Glutamatergic neuron (in vitro differentiated cells): Measurements from ENCODE around the gene PPP4R4. TPM values are rescaled to one million over a fixed set of nuclear protein-coding genes. Genes with fewer than 3 reads are reported as not detected.

Experiments
- DNase-seq: peaks from one replicate; pipeline ENCODE4 v3.0.0; 2022
- H3K27ac Mint-ChIP-seq: one replicate; pipeline ENCODE4 v1.8.0; 2020; ENCODE audit warnings: mild to moderate bottlenecking, mixed read lengths, inconsistent platforms; ENCODE audit not compliant: unreplicated experiment
- H3K27me3 Mint-ChIP-seq: one replicate; pipeline ENCODE4 v1.8.0; 2020; ENCODE audit warnings: mild to moderate bottlenecking, moderate library complexity, mixed read lengths, inconsistent platforms; ENCODE audit not compliant: unreplicated experiment
- H3K36me3 Mint-ChIP-seq: one replicate; pipeline ENCODE4 v1.8.0; 2020; ENCODE audit warnings: mild to moderate bottlenecking, mixed read lengths, inconsistent platforms; ENCODE audit not compliant: unreplicated experiment
- H3K4me1 Mint-ChIP-seq: one replicate; pipeline ENCODE4 v1.8.0; 2020; ENCODE audit warnings: mild to moderate bottlenecking, low read depth, mixed read lengths, inconsistent platforms; ENCODE audit not compliant: unreplicated experiment
- H3K4me3 Mint-ChIP-seq: one replicate; pipeline ENCODE4 v1.8.0; 2020; ENCODE audit warnings: mild to moderate bottlenecking, mixed read lengths, inconsistent platforms; ENCODE audit not compliant: unreplicated experiment
- H3K9me3 Mint-ChIP-seq: one replicate; pipeline ENCODE4 v1.8.0; 2020; ENCODE audit warnings: mild to moderate bottlenecking, moderate library complexity, mixed read lengths, inconsistent platforms; ENCODE audit not compliant: unreplicated experiment
- total RNA-seq: library from RNA; stranded (reverse); fragmentation: NEBNext Ultra II Directional; extraction: Animal tissue kit (Norgen Biotek cat#: 25700); gene quantifications from one replicate; pipeline ENCODE4 v1.2.1, GENCODE V29; 2021; ENCODE audit not compliant: unreplicated experiment
- TF ChIP-seq, protein P1 (sequence below): fragments of 200-600 bp; sonication (generic); IDR thresholded peaks from one replicate; pipeline ENCODE4 v1.5.0; 2021; ENCODE audit not compliant: partially characterized antibody, unreplicated experiment

PPP4R4 gene
- total RNA-seq, 1 donor from 2014 or later, result 1.6 TPM

DNA sequence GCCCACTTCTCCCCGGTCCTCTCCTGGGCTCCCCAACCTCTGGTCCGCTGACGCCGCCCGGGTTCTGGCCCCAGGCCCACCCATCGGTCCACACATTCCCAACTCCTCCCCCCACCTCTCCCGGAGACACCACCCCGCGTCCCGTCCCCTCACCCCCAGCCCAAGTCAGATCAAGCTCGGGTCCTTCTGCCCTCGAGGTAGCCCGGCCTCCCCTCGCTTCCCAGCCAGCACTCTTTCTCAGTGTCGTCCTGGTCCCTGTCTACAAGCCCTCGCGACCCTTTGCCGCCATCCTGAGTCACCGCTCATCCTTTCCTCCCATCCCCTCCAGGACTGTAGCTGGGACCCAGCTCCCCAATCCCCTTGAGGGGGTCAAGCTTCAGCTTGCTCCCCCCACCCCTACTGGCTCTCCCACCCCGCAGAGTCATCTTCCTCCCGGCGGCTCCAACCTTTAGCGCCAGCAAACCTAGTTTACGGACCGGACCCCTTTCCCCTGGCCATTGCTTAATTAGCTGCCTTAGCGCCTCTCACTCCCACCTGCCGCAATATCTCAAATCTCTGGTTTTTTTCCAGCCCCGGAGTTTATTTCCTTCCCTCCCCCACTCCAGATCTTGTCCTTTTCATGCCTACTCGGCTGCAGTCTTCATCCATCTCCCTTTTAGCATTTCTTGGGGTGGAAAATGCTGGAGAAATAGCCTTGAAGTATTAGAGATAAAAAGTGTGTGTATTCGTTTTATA, 1.1 kb downstream of the PPP4R4 start:
- peak overlapping the region; percentile 63 for H3K27ac Mint-ChIP-seq
- H3K36me3 Mint-ChIP-seq, result no peaks in the 10 kb centered on the region
- peaks cover 16% of the 10 kb centered on the region for H3K4me1 Mint-ChIP-seq
- H3K4me3 Mint-ChIP-seq, result peak overlapping the region; percentile 85
- peaks cover 2% of the 10 kb centered on the region for H3K9me3 Mint-ChIP-seq
- peak; percentile 60 for DNase-seq
- TF ChIP-seq, protein P1, sequence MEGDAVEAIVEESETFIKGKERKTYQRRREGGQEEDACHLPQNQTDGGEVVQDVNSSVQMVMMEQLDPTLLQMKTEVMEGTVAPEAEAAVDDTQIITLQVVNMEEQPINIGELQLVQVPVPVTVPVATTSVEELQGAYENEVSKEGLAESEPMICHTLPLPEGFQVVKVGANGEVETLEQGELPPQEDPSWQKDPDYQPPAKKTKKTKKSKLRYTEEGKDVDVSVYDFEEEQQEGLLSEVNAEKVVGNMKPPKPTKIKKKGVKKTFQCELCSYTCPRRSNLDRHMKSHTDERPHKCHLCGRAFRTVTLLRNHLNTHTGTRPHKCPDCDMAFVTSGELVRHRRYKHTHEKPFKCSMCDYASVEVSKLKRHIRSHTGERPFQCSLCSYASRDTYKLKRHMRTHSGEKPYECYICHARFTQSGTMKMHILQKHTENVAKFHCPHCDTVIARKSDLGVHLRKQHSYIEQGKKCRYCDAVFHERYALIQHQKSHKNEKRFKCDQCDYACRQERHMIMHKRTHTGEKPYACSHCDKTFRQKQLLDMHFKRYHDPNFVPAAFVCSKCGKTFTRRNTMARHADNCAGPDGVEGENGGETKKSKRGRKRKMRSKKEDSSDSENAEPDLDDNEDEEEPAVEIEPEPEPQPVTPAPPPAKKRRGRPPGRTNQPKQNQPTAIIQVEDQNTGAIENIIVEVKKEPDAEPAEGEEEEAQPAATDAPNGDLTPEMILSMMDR, result no peak
- peaks cover 9% of the 10 kb centered on the region for H3K27me3 Mint-ChIP-seq

DNA sequence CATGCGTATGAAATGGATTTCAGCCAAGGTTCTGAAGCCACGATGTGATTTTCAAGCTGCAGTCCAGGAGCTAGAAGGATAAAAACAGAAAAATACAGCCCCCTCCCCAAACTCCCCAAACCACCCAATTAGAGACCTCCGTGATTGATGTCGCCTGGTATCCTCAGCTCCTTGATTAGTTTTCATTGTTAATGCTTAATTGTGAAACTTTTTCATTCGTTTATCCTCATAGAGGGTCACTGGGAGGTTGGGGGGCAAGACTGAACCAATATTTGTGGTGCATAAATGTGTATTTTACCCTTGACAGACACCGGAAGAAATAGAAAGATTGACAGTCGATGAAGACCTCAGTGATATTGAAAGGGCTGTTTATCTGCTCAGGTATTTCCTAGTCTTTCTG, 1.6 kb downstream of the PPP4R4 start:
- H3K27ac Mint-ChIP-seq, result no peak overlapping the region
- TF ChIP-seq, protein P1, result no peak
- H3K4me3 Mint-ChIP-seq, result peak overlapping the region; percentile 85
- H3K4me1 Mint-ChIP-seq, result peaks cover 16% of the 10 kb centered on the region
- H3K36me3 Mint-ChIP-seq, result no peaks in the 10 kb centered on the region
- DNase-seq, result no peak
- H3K9me3 Mint-ChIP-seq, result peaks cover 2% of the 10 kb centered on the region
- peaks cover 9% of the 10 kb centered on the region for H3K27me3 Mint-ChIP-seq

DNA sequence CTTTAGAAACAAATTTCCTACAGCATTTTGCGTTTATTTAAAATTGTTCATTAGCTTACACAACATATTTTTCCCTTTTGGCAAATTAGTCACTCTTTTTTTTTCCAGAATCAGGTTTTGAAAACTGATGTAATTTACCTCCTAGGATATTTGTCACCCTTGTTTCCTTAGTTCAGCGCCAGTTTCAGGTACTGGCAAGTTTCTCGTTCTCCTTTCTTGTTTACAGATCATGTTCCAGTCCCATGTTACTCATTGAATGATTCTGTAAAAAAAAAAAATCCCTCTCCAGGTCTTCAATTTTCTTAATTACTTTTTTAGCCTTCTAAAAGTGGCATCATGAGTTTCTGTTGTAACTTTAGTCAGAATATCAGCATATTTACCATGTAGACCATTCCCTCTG, 2.7 kb downstream of the PPP4R4 start:
- Mint-ChIP-seq H3K27me3 (peaks cover 9% of the 10 kb centered on the region), H3K4me3 (no peak overlapping the region)

DNA sequence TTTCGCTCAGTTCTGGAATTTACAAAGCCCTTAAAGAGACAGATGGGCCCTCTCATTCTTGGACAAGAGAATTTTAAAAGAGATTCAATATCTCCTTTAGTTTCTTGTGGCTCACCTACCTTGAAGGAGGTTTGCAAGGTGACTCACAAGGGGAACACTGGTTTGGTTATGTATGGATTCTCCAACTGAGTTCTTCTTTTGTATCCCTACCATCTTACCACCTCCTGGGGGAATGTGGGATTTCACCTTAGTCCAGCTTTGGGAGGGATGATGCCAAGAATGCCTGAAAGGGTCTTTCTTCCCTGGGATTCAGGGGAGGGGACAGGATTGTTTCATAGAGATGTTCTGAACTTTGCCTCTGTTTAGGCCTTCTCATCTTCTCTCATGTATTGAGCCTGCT, 3.7 kb downstream of the PPP4R4 start:
- H3K27ac Mint-ChIP-seq, result no peak overlapping the region
- TF ChIP-seq, protein P1, result no peak
- H3K4me3 Mint-ChIP-seq, result no peak overlapping the region
- peaks cover 9% of the 10 kb centered on the region for H3K27me3 Mint-ChIP-seq
- peaks cover 4% of the 10 kb centered on the region for H3K4me1 Mint-ChIP-seq
- H3K36me3 Mint-ChIP-seq, result no peaks in the 10 kb centered on the region
- H3K9me3 Mint-ChIP-seq, result peaks cover 2% of the 10 kb centered on the region
- DNase-seq, result no peak

More for the DNA sequence above, 2.7 kb downstream of the PPP4R4 start:
- Mint-ChIP-seq H3K27ac (no peak overlapping the region), H3K36me3 (no peaks in the 10 kb centered on the region), H3K4me1 (peaks cover 8% of the 10 kb centered on the region), H3K9me3 (peaks cover 2% of the 10 kb centered on the region)
- TF ChIP-seq, protein P1, result no peak
- DNase-seq, result no peak

DNA sequence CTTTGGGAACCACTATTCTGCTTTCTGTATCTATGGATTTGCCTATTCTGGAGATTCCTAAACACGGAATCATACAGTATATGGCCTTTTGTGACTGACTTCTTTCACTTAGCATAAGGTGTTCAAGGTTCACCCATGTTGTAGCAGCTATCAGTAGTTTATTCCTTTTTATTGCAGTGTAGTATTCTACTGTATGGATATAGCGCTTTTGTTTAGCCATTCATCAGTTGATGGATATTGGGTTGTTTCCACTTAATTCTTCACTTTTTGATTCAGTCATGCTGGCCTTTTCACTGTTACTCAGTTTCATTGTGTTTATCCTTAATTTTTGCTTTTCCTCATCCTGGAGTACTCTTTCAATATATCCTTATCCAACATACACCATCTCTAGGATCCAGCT, 5.1 kb downstream of the PPP4R4 start:
- Mint-ChIP-seq H3K4me1 (peaks cover 4% of the 10 kb centered on the region), H3K36me3 (no peaks in the 10 kb centered on the region), H3K27ac (no peak overlapping the region), H3K27me3 (peaks cover 9% of the 10 kb centered on the region), H3K9me3 (peaks cover 2% of the 10 kb centered on the region), H3K4me3 (no peak overlapping the region)
- TF ChIP-seq, protein P1, result no peak
- no peak for DNase-seq
